PC-9 (cell line): ENCODE measurements around the gene PITPNM3. TPM values are rescaled to one million over a fixed set of nuclear protein-coding genes. Genes with fewer than 3 reads are reported as not detected.
A peak's percentile ranks its signal among the peaks of the same experiment; 100 is the strongest.

Experiments used
- BruUV-seq: library from RNA; stranded (reverse); fragments of 400-500 nt; replicated peaks from 2 replicates; lab custom pipeline; 2021; lab: Mats Ljungman, UMichigan
- CTCF ChIA-PET: fragments of 300-600 bp; sonication (Branson Sonifier 250); formaldehyde crosslinking; loops from one replicate; lab custom pipeline; 2022; ENCODE audit warnings: antibody characterized with exemption; lab: Charles Lee
- POLR2A ChIA-PET: fragments of 300-600 bp; sonication (Branson Sonifier 250); formaldehyde crosslinking; loops from one replicate; lab custom pipeline; 2022; ENCODE audit warnings: antibody characterized with exemption; ENCODE audit not compliant: unreplicated experiment; lab: Charles Lee
- DNase-seq, 2 experiments: peaks; one replicate each; pipeline versions ENCODE4 v3.0.0 to v3.0.0-alpha.2; 2015 to 2022; ENCODE audit warnings: mixed read lengths in 1 of 2
- H2AFZ ChIP-seq: fragments of 200-600 bp; sonication (generic); 2 replicates; pipeline ENCODE4 v1.8.1; 2017; ENCODE audit warnings: antibody characterized with exemption
- H3F3A ChIP-seq: fragments of 200-600 bp; sonication (generic); 2 replicates; pipeline ENCODE4 v1.8.1; 2017; ENCODE audit warnings: antibody characterized with exemption, mild to moderate bottlenecking, low read depth; ENCODE audit not compliant: insufficient read depth
- H3K27ac ChIP-seq: fragments of 200-600 bp; sonication (generic); 2 replicates; pipeline ENCODE4 v1.6.1; 2016; ENCODE audit warnings: mixed run types
- H3K27me3 ChIP-seq: fragments of 200-600 bp; sonication (generic); 2 replicates; pipeline ENCODE4 v1.6.1; 2016; ENCODE audit warnings: low read depth, mixed run types; ENCODE audit not compliant: insufficient read depth
- H3K36me3 ChIP-seq: fragments of 200-600 bp; sonication (generic); 2 replicates; pipeline ENCODE4 v1.6.1; 2016; ENCODE audit warnings: low read depth, mixed run types
- H3K4me1 ChIP-seq: fragments of 200-600 bp; sonication (generic); replicated peaks from 2 replicates; pipeline ENCODE4 v1.6.1; 2016; ENCODE audit warnings: mixed run types; ENCODE audit not compliant: insufficient read depth
- H3K4me2 ChIP-seq: fragments of 200-600 bp; sonication (generic); 2 replicates; pipeline ENCODE4 v1.6.1; 2017; ENCODE audit warnings: mixed run types
- H3K4me3 ChIP-seq: fragments of 200-600 bp; sonication (generic); 2 replicates; pipeline ENCODE4 v1.6.1; 2016; ENCODE audit warnings: mixed run types
- H3K79me2 ChIP-seq: fragments of 200-600 bp; sonication (generic); 2 replicates; pipeline ENCODE4 v1.6.1; 2017; ENCODE audit warnings: low read depth, mixed run types
- H3K9me2 ChIP-seq: fragments of 200-600 bp; sonication (generic); 2 replicates; pipeline ENCODE4 v1.8.1; 2017; ENCODE audit warnings: mild to moderate bottlenecking; ENCODE audit not compliant: insufficient read depth
- H3K9me3 ChIP-seq: fragments of 200-600 bp; sonication (generic); 2 replicates; pipeline ENCODE4 v1.8.1; 2016; ENCODE audit warnings: low read depth; ENCODE audit not compliant: insufficient read depth
- H4K20me1 ChIP-seq: fragments of 200-600 bp; sonication (generic); 2 replicates; pipeline ENCODE4 v1.8.1; 2017; ENCODE audit not compliant: insufficient read depth
- EZH2 ChIP-seq: fragments of 200-600 bp; sonication (generic); IDR thresholded peaks from 2 replicates; pipeline ENCODE4 v1.8.0; 2017; ENCODE audit warnings: antibody characterized with exemption, low read depth
- intact Hi-C: fragments of 100-400 bp; cut with micrococcal nuclease; formaldehyde crosslinking; loops from one replicate; pipeline ENCODE4 v1.10.0; 2022; ENCODE audit not compliant: unreplicated experiment
- total RNA-seq: library from RNA; stranded (reverse); gene quantifications from 2 replicates; pipeline ENCODE4 v1.2.3, GENCODE V29; 2021
- TF ChIP-seq, protein P1 (sequence below): fragments of 200-600 bp; sonication (generic); conservative IDR thresholded peaks from 2 replicates; pipeline ENCODE4 v1.6.1; 2017; ENCODE audit warnings: mixed run types, antibody characterized with exemption, mild to moderate bottlenecking, moderate library complexity

Gene PITPNM3
- total RNA-seq, 1 experiment from 2014 or later: 16.9 TPM

DNA sequence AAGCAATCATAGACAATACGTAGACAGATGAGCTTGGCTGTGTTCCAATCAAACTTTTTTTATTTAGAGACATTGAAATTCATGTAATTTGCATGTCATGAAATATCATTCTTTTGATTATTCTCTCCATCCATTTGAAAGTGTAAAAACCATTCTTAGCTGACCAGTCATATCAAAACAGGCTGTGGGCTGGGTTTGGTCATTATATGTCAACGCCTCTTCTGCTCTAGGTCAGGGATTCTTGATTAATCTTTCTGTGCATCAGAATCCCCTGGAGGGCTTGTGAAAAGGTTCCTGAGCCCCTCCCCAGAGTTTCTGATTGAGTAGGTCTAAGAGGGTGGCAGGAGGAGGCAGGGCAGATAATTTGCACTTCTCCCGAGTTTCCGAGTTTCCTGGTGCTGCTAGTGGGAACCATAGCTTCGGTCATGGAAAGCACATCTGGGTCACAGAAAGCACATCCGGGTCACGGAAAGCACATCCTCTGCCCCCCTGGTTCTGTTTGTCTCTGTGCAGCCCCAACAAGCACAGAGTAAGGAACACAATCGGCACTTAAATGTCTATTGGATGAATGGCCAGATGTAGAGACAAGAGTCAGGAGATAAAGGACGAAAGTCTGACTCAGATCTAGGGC lies 95.7 kb downstream of the PITPNM3 start:
- intact Hi-C loops: no loop called here

DNA sequence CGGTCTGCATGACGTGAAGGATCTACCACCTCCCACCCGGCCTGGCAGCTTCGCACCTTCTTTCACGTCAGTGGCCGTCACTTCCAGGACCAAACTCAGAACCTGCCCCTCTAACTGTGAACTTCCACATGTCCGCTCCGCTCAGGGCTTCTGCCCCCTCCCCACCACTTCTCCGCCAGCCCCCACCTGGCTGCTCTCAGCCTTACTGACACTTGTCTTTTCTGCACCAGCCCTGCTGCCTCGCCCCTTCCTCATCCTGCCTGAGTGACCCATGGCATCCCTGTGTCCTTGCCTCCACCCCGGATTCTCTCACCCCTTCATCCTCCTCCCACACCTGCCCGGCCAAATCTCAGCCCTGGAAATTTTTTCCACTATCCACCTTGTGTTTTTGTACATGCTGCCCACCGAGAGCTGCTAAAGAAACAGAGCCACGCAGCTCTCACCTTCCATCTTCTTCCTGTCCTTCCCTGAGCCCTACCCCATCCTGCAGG lies 97.8 kb downstream of the PITPNM3 start:
- no peaks in the 10 kb centered on the region for H3K27me3 ChIP-seq
- no peak for TF ChIP-seq EZH2
- TF ChIP-seq, protein P1, sequence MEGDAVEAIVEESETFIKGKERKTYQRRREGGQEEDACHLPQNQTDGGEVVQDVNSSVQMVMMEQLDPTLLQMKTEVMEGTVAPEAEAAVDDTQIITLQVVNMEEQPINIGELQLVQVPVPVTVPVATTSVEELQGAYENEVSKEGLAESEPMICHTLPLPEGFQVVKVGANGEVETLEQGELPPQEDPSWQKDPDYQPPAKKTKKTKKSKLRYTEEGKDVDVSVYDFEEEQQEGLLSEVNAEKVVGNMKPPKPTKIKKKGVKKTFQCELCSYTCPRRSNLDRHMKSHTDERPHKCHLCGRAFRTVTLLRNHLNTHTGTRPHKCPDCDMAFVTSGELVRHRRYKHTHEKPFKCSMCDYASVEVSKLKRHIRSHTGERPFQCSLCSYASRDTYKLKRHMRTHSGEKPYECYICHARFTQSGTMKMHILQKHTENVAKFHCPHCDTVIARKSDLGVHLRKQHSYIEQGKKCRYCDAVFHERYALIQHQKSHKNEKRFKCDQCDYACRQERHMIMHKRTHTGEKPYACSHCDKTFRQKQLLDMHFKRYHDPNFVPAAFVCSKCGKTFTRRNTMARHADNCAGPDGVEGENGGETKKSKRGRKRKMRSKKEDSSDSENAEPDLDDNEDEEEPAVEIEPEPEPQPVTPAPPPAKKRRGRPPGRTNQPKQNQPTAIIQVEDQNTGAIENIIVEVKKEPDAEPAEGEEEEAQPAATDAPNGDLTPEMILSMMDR: no peak
- ChIA-PET CTCF (no interaction called here), POLR2A (interaction anchor here (0.6 kb wide), 1 partner anchor 48 kb away, joined by 3 read pairs; no protein-coding TSS in a partner anchor)
- intact Hi-C loops: loop anchor here (5.0 kb wide), 1 partner anchor 184 kb away; the partner anchor contains the start of genes KIAA0753 and TXNDC17
- no peaks in the 10 kb centered on the region for H4K20me1 ChIP-seq
- H3K9me3 ChIP-seq: no peaks in the 10 kb centered on the region
- H3K4me3 ChIP-seq: no peak overlapping the region
- no peak for DNase-seq
- BruUV-seq: no TSS peak
- H3K36me3 ChIP-seq: no peaks in the 10 kb centered on the region
- H3K4me1 ChIP-seq: peaks cover 12% of the 10 kb centered on the region
- H3F3A ChIP-seq: peaks cover 14% of the 10 kb centered on the region
- no peaks in the 10 kb centered on the region for H3K9me2 ChIP-seq
- no peaks in the 10 kb centered on the region for H3K79me2 ChIP-seq
- H3K4me2 ChIP-seq: no peak overlapping the region
- H2AFZ ChIP-seq: no peak overlapping the region
- no peak overlapping the region for H3K27ac ChIP-seq

More for the DNA sequence above, 95.7 kb downstream of the PITPNM3 start:
- no peak overlapping the region for H3K4me2 ChIP-seq
- no peak overlapping the region for H3K27ac ChIP-seq
- no peak for DNase-seq
- no peaks in the 10 kb centered on the region for H4K20me1 ChIP-seq
- ChIA-PET CTCF (no interaction called here), POLR2A (no interaction called here)
- no TSS peak for BruUV-seq
- H3K79me2 ChIP-seq: no peaks in the 10 kb centered on the region
- no peak overlapping the region for H2AFZ ChIP-seq
- H3K9me2 ChIP-seq: no peaks in the 10 kb centered on the region
- no peak for TF ChIP-seq EZH2
- TF ChIP-seq, protein P1: no peak
- H3K36me3 ChIP-seq: no peaks in the 10 kb centered on the region
- H3K4me3 ChIP-seq: no peak overlapping the region
- peaks cover 12% of the 10 kb centered on the region for H3K4me1 ChIP-seq
- H3K9me3 ChIP-seq: no peaks in the 10 kb centered on the region
- no peaks in the 10 kb centered on the region for H3K27me3 ChIP-seq
- peaks cover 14% of the 10 kb centered on the region for H3F3A ChIP-seq

DNA sequence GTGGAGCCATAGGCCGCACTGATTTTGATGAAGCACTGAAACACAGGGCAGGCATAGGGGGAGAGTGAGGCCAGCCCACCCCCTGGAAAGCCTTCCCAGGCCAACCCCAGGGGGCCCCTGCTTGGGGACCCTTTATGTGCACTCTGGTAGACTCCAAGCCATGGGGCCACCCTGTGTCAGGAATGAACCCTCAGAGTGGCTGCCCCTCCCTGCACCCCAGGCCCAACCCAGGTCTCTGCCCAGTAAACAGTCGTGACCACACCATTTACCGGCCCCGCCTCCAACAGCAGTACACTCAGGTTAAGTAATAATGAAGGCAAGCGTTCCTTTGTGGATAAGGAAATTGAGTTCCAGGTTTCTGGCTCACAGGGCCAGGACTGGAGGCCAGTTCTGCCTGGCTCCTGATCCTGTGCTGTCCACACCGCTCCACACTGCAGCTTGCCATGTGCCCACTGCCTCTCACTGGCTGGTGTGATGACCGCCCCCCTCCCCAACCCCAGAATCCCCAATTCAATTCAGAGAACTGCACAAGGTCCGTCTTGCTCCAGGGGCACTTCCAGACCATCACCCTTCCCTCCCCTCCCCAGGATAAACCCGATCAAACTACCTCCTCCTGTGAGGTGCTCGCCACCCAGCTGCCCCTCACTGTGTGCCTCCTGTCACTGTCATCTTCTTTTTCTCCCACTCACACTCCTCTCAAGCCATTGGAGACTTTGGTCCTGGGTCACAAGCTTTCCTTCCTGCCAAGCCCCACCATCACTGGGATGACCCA lies 98.5 kb downstream of the PITPNM3 start:
- ChIA-PET POLR2A (interaction anchor here (0.6 kb wide), 1 partner anchor 49 kb away, joined by 3 read pairs; no protein-coding TSS in a partner anchor), CTCF (no interaction called here)
- no peaks in the 10 kb centered on the region for H3K79me2 ChIP-seq
- TF ChIP-seq, protein P1: no peak
- TF ChIP-seq EZH2: no peak
- H2AFZ ChIP-seq: no peak overlapping the region
- BruUV-seq: no TSS peak
- H3K4me3 ChIP-seq: no peak overlapping the region
- no peaks in the 10 kb centered on the region for H3K9me2 ChIP-seq
- no peak overlapping the region for H3K27ac ChIP-seq
- no peaks in the 10 kb centered on the region for H4K20me1 ChIP-seq
- peaks cover 14% of the 10 kb centered on the region for H3F3A ChIP-seq
- peak in 1 of 2 experiments; percentile 57 for DNase-seq
- no peaks in the 10 kb centered on the region for H3K27me3 ChIP-seq
- intact Hi-C loops: loop anchor here (1.0 to 5.0 kb wide), 3 partner anchors 49 to 184 kb away; partner anchors contain the start of genes KIAA0753 and TXNDC17
- no peaks in the 10 kb centered on the region for H3K9me3 ChIP-seq
- no peak overlapping the region for H3K4me2 ChIP-seq
- no peaks in the 10 kb centered on the region for H3K36me3 ChIP-seq
- H3K4me1 ChIP-seq: peaks cover 12% of the 10 kb centered on the region
